ENCODE data around the gene LCP1. TPM values are rescaled to one million over a fixed set of nuclear protein-coding genes. Genes with fewer than 3 reads are reported as not detected.

LCP1 gene, protein sequence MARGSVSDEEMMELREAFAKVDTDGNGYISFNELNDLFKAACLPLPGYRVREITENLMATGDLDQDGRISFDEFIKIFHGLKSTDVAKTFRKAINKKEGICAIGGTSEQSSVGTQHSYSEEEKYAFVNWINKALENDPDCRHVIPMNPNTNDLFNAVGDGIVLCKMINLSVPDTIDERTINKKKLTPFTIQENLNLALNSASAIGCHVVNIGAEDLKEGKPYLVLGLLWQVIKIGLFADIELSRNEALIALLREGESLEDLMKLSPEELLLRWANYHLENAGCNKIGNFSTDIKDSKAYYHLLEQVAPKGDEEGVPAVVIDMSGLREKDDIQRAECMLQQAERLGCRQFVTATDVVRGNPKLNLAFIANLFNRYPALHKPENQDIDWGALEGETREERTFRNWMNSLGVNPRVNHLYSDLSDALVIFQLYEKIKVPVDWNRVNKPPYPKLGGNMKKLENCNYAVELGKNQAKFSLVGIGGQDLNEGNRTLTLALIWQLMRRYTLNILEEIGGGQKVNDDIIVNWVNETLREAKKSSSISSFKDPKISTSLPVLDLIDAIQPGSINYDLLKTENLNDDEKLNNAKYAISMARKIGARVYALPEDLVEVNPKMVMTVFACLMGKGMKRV
- total RNA-seq = 0.30 and 0.34 TPM in 2 replicates

DNA sequence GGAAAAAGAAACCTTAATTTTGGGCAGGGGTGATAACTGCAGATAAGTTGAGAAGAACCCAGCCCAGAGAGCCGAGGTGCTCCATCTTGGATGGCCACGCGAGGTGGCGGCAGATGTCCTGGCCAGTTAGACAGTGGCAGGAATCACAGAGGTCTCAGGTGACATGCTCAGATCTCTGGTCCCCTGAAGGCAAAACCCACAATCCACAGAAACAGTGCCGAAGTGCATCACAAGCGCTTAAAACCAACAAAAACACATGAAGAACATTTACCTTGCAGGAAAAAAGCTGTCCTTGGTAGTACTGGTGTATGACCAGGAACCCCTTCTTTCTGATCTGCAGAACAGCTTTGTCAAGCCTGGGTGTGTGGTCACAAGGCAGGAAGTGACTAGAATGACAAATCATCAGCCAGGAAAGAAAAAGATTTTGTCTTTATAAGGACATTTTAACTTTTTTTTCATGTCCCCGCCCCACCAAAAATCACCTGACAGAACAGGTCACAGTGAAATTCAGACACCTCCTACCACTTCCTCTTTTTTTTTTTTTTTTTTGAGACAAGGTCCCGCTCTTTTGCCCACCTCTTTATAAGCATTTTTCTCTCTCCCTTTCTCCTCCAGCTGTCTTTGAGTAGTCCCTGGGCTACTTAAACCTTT, at the start of gene LCP1:
Gene LCP1, minus strand, starts transcription at position 338 of the 651 bp plus-strand sequence. CDS start 22,515 bp downstream, outside the sequence.

DNA sequence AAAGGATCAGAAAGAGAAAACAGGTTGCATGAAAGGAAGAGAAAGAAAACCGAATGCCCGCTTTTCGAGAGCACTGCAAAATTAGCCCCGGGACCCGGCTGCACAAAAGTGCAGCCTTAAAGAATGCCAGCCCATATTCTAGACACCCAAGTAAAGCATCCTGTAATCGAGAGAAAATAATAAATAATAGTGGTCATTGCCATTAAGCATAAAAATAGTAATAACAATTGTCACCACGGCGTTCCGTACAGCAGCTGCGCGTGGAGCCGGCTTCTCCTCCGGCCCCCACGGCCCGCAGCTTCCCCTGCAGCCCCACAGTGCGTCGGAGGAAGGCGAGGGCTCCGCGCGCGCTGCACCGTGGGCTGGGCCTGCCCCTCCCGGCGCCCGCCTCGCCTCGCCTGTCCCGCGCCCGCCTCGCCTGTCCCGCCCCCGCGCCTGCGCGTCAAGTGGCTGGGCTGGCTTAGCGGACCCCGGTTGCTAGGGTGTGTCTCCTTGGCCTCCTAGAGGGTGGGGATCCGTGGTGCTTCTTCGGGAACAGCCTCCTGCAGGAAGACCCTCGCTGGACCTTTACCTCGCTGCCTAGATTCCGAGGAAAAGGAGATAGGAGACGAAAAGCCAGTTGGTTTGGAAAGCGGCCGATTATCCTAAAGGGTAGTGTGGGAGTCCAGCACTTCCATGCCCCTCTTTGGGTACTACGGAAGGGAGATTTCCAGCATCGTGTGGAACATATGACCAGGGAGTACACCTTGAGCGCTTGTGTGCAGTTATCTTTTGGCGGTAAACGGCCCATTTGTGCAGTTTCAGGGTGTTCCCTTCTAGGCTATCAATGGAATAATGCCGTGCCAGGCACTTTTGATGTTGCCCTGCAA, 29.7 kb upstream of the LCP1 start, which contains the start of gene LRRC63:
Gene LRRC63, plus strand, starts transcription at position 446 of the 869 bp plus-strand sequence. CDS start 1,107 bp downstream, outside the sequence.

DNA sequence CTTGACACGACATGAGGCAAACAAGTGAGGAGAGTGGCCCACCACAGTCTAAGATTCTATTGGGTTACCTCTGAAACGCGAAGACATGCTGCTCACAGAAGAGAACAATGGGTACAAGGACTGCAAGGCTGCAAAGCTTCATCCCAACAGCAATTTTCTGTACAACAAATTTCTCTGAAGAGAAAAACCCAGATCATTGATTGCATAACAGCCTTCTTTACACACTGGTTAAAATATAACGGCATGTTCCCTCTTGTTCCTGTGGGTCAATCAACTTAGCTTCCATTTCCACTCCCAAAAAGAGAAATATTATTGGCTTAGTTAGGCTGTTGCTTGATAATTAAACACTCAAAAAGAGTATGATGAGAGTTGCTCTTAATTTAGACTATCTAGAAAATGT, 77.1 kb downstream of the LCP1 start, which contains the start of gene CPB2:
Gene CPB2, minus strand, starts transcription at position 166 of the 400 bp plus-strand sequence. Its CDS starts 24 bp downstream, at position 142.

Other genes with a start within 250 kb of the LCP1 start
- gene ZC3H13, start 129.4 kb downstream of the LCP1 start, total RNA-seq = 7.9 and 14.3 TPM in 2 replicates
- gene CPB2, start 77.1 kb downstream of the LCP1 start, total RNA-seq = not detected in 2 replicates
- 0.15 TPM in 1 of 2 replicates, not detected in the other for gene LRRC63, start 29.8 kb upstream of the LCP1 start, total RNA-seq
- gene RUBCNL, start 205.1 kb upstream of the LCP1 start, total RNA-seq = 0.17 and 0.30 TPM in 2 replicates